COLO829 (cell line): ENCODE data around the gene MTX1.
"Not testable (repeated sequence)": the region's sequence is repeated elsewhere in the genome, so short reads cannot be mapped to it uniquely, and the experiment has no call there.

Source experiments
- DNase-seq: peaks from one replicate; pipeline ENCODE4 v3.0.0; 2012; ENCODE audit warnings: low spot score

The MTX1 gene

GRCh38 chr1:155207806-155208540, 522 bp upstream of the MTX1 start, which contains the start of gene THBS3:
Gene THBS3 (minus strand): TSS chr1:155207897. CDS start chr1:155207876, 21 bp downstream.
- no peak for DNase-seq

- DNase-seq = no peak
Measured at GRCh38 chr1:155209312-155209721, 822 bp downstream of the MTX1 start.

GRCh38 chr1:155210314-155211104, 2.0 kb downstream of the MTX1 start:
- no peak for DNase-seq

GRCh38 chr1:155211381-155212050, 3.0 kb downstream of the MTX1 start:
- not testable (repeated sequence) for DNase-seq

GRCh38 chr1:155212051-155212440, 3.6 kb downstream of the MTX1 start:
- DNase-seq = not testable (repeated sequence)

- DNase-seq = not testable (repeated sequence)
Measured at GRCh38 chr1:155214702-155215101, 6.2 kb downstream of the MTX1 start.

GRCh38 chr1:155218854-155219591, 10.5 kb downstream of the MTX1 start:
- peak; percentile 78 for DNase-seq

GRCh38 chr1:155219592-155220031, 11.1 kb downstream of the MTX1 start:
- no peak for DNase-seq

- not testable (repeated sequence) for DNase-seq
Measured at GRCh38 chr1:155220211-155220965, 11.9 kb downstream of the MTX1 start.

- no peak for DNase-seq
Measured at GRCh38 chr1:155223047-155223446, 14.6 kb downstream of the MTX1 start.

- not testable (repeated sequence) for DNase-seq
Measured at GRCh38 chr1:155225404-155225759, 16.9 kb downstream of the MTX1 start.

- peak; percentile 80 for DNase-seq
Measured at GRCh38 chr1:155226188-155226909, 17.9 kb downstream of the MTX1 start.

GRCh38 chr1:155226910-155227260, 18.4 kb downstream of the MTX1 start:
- DNase-seq = peak; percentile 58

- peak; percentile 100 for DNase-seq
Measured at GRCh38 chr1:155227261-155228095, 19.0 kb downstream of the MTX1 start.

GRCh38 chr1:155228096-155228427, 19.6 kb downstream of the MTX1 start:
- no peak for DNase-seq

- DNase-seq = not testable (repeated sequence)
Measured at GRCh38 chr1:155231302-155231701, 22.8 kb downstream of the MTX1 start.

- not testable (repeated sequence) for DNase-seq
Measured at GRCh38 chr1:155232001-155232978, 23.8 kb downstream of the MTX1 start.

GRCh38 chr1:155233502-155233901, 25.0 kb downstream of the MTX1 start:
- not testable (repeated sequence) for DNase-seq
